ENCODE data around the gene SLF1.

DNA sequence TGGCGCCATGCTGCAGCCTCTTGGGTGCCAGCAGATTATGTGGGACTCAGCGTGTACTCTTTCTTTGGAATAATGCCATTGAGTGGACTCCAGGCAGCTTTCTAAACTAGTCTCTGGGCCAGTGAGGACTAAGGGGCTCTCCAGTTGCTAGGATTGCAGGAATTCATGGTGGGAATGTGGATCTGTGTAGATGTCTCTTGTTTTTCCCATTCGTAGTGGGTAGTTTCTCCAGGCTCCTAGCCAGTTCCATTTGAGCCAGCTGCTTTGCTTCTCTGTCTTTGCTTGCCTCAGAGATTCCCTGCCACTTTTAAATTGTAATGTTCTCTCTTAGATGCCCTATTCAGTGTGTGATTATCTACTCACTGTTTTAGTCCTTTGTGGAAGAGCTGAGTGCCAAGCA lies 42.6 kb downstream of the SLF1 start:
- TF ChIP-seq CTCF (IDR thresholded peaks at IDR 0.05) (no peak), POLR2A (IDR thresholded peaks at IDR 0.05) (no peak)

All from right lobe of liver (tissue), 4 donors.